Stimulated activated CD4-positive, alpha-beta T cell treated with anti-CD3 and anti-CD28 coated beads, TNF-alpha, amount 100 ng/mL, for 24 hours (primary cell): ENCODE data around the gene ITGB7.
A peak's percentile ranks its signal among the peaks of the same experiment; 100 is the strongest.

Experiments
- DNase-seq, 3 experiments: peaks; one replicate each; pipeline ENCODE4 v3.0.0-alpha.2; 2020; ENCODE audit warnings: low read depth in 3 of 3

Gene ITGB7

DNA sequence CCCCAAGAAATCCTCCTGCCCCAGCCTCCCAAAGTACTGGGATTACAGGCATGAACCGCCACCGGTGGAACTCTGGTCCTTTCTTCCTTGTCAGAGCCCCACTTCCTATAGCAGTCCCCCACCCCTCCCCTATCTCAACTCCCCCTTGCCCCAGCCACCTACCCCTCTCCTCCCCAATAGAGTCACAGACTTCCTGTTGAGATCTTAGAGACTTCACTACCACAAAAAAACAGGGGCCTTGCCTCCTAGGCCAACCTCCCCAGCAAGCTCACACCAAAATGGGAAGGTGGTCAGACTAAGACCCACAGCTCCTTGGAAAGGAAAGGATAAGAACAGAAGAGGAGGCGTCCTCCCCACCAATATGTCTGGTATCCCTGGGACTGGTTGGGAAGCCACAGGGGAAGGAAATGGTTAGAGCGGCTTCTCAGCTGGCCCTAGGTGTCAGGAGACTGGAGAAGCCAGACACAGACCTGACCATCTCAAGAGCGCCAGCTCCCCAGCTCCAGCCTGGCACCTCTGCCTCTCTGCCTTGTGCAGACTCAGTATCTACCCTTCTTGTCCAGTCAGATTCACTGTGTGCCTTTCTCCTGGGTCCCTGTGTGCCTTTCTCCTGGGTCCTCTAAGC, 8.5 kb downstream of the ITGB7 start:
- DNase-seq = no peak

DNA sequence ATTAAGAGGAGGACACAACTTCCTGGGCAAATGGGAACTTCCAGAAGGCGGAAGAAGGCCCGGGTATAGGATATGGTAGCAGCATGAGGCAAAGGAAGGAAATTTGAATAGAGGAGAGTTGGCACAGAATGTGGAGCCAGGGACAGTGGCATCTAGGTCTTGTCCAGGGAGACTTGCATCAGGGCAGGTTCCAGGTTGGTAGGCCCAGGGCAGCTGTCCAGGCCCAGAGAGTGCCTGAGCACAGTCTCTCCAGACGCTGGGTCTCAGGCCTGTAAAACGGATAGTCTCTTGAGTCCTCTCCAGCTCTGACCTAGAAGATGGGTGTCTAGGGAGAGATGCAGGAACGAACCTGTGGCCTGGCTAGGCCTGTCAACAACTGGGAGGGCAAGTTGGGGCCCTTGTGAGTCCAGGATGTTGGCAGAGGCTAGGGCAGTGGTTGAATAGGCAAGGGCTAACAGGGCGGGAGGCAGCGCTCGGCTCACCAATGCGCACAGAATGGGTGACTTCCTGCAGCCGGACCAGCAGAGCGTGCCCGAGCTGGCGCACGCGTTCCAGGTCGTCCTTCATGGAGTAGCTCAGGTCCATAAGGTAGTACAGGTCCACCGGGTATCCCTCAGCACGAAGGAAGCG, 9.9 kb downstream of the ITGB7 start:
- DNase-seq = no peak

DNA sequence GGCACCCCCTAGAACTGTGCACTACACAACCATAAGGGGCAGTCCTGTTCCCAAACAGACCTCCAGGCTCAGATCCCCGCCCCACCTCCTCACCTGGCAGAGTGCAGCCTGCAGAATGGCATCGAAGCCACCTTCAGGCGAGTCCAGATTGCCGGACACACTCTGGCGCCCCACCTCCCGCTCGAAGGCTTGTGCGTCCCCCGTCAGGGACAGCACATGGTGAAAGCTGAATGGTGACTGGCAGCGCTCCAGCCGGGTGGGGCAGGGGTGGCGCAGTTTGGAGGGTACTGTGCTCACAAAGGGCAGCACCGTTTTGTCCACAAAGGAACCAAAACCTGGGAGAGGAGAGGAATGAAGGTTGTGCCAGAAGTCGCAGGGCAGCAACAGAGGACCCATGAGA, 10.6 kb downstream of the ITGB7 start:
- DNase-seq = no peak

DNA sequence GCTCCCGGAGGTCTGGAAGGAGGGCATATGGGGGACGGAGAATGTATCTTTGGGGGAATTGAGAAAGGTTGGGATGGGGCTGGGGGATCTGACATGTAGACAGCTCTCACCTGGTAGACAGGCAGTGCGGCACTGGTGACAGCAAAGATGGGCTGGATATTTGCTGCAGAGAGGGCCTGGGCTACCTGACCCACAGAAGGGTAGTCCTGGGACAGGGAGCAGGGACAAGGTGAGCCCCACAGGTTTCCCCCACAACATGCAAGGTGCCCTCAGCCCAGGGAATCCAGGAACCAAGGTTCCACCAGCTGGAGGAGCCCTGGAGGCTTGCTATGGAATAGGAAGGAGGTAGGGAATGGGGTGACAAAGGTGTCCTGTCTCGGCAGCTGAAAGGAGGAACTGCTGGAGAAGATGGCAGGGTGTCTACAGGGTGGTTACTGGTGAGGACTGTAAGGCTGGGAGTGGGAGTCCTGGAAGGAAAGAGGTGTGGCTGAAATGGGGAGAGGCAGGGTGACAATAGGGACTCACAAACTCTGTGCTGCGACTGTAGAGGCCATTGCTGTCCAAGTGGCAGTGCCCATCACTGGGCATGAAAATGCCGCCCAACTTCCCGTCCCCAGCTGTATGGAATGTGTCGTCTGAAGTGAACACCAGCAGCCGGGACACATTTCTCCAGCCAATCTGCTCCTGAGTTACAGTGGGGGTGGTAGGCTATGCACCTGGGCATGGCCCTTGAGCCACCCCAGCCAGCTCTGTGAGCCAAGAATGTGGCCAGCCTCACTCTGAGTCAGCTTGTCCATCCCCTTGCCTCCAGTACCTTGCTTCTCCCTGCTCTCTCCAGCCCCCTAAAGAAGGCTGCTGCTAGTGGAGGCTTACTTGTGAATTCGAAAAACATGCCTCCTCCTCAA, 11.3 kb downstream of the ITGB7 start:
- DNase-seq = no peak

DNA sequence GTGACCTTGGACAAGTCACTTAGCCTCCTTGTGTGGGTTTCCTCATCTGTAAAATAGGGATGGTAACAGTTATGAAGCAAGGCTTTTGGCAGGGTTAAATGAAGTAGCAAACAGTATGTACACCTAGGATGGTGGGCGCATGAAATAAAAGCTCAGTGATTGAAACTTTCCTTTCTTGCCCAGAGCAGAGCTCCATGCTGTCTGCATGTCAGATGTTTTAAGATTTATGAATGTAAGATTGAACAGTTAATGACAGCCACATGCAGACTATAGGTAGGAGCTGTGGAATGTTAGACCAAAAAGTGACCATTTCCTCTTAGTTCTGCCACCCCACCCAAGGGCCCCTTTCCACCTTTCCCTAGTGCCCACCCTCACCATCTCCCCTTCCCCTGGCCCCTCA, 12.1 kb downstream of the ITGB7 start:
- no peak for DNase-seq

DNA sequence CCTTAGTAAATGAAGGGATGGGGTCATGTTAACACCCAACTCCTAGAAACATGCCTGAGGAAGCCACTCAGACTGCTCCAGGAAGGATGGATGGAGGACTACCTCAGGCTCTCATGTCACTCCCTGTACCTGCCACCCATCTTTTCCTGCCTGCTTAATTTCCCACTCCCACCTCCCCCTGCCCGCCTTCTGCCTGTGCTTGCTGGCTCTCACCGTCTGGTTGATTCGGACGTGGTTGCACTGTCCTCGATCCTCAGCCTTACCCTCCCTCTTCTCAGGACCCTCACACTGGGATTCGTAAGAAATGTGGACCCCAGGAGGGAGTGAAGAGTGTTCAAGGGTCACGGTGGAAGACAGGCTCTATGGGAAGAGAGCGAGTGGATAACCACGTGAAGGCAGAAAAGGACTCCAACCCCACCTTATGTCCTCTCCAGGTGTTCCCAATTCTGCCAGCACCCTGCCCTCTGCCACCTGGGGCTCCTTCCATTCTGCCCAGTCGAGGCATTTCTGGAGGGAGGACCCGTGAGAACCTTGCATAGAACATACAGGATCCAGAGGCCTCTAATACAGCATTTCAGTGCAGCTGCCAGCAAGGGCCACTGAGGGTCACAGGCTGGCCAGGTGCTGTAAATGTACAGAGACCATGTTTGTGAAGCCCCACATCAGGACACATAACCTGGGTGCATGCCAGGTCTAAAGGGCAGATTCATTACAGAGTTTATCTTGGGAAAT, 12.9 kb downstream of the ITGB7 start:
- no peak for DNase-seq

DNA sequence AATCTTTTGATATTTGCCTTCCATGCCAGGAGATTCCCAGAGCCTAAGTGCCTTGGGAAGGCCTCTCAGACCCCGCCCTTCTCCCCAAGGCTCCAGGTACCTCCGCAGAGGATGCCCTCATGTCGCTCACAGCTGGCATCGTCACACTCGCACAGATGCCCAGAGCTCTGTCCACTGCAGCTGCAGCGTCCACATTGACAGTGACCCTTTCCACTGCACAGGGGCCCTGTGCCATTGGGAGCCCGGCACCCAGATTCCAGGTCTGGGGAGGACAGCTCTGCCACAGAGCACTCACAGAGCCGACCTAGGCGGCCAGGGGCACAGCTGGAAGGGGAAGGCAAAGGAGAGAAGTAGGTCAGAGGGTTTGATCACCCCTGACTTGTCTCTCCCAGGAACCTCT, 14.0 kb downstream of the ITGB7 start:
- no peak for DNase-seq

DNA sequence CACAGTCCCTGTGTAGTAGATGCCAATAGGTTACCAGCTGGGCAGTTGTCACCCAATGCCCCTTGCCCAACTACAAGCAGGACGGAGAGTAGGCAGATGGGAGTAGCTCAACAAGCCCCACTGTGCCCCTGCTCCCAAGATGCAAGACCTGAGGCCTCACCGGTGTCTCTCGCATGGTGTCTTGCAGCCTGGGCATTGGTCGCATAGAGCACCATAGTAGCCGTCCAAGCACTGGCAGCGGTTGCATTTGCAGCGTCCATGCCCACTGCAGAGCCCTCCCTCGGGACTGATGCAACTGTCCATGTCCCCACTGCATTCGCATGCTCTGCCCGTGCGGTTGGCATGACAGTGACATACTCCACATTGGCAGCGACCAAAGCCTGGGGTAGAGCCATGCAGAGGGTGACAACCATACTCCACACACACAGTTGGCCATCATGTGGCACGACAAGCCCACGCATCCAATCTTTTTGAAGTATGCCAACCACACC, 14.5 kb downstream of the ITGB7 start:
- no peak for DNase-seq

DNA sequence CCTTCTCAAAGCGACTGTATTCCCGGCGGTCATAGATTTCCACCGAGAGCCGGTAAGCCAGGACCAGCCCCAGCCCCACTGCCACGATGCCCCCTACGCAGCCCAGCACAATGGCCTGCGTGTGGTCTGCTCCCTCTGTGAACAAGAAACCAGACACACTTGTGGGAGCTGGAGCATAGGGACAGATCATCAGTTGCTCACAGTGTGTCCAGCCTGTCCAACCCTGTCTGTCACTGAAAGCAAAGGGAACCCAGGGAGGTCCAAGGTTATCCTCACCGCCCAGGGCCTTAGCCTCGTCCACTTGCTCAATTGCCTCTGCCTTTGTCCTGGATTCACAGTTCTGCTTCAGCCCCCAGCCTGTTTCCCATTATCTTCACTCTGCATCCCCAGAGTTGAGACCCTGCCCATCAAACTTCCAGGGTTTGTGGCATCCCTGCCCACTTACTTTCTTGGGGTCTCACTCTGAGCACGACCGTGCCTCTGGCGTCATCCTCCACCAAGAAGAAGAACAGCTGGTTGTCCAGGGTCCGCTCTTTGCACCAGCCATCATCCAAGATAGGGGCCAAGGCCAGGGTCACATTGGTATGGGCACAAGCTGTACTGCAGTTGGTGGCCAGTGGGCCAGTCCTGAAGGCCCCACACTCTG, 15.0 kb downstream of the ITGB7 start:
- DNase-seq = no peak

DNA sequence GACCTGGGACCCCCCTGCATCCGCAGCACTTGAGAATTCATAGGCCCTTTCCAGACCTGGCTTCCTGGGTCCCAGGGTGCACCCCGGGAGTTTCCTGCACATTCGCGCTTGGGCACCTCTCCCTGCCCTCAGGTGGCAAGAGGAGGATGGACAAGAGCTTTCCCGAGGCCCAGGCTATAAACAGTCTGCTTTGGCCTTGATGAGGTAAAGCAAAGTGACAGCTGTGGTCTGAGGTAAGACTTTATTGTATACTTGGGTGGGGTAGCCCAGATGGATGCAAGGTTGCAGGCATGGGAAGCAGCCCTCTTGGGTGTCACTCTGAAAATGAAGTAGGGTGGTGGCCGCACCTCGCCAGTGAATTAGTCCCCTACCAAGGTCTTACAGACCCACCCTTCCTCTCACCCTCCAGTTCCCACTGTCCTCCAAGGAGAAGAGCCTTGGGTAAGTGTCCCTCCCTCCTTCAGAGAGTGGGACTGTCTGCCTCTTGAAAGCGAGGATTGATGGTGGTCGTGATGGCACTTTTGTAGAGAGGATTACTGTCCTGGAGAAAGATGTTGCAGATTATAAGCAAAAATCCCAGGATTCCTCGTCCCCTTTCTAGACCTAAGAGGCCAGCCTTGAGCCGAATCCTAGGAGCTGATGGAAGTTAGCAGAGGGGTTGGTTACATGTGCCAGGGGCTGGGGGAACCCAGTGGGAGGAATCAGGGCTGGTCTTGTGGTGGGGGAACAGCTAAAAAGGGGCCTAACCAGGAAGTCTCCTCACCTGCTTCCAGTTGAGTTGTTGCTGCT, 15.8 kb downstream of the ITGB7 start:
- DNase-seq = no peak

DNA sequence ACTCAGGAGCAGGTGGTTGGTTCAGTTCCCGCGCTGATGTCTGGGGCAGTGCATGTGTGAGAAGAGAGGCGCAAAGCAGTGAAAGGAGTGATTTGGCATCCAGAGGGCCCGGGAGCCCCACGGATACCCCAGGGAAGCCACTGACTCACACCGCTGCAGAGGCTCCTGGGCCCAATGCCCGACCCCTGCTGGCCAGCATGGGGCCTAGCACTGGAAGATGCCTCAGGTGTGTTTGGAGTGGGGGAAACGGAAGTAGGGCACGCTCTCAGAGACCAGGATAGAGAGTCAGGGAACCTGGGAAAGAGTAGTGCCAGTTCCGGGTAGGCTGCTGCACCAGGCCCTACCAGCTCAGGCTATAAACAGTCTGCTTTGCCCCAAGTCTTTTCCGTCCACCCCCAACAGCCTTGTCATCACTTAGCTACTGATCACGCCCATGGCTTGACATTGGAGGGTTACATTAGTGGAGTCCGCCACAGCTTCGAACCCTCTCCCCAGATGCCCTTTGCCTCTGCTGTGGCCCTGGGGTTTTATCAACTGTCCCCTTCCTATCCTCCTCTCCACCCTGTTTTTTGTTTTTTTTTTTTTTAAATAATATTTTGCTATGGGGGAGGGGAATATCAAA, 16.8 kb downstream of the ITGB7 start:
- DNase-seq = peak in 2 of 3 experiments; percentile 31 to 45

DNA sequence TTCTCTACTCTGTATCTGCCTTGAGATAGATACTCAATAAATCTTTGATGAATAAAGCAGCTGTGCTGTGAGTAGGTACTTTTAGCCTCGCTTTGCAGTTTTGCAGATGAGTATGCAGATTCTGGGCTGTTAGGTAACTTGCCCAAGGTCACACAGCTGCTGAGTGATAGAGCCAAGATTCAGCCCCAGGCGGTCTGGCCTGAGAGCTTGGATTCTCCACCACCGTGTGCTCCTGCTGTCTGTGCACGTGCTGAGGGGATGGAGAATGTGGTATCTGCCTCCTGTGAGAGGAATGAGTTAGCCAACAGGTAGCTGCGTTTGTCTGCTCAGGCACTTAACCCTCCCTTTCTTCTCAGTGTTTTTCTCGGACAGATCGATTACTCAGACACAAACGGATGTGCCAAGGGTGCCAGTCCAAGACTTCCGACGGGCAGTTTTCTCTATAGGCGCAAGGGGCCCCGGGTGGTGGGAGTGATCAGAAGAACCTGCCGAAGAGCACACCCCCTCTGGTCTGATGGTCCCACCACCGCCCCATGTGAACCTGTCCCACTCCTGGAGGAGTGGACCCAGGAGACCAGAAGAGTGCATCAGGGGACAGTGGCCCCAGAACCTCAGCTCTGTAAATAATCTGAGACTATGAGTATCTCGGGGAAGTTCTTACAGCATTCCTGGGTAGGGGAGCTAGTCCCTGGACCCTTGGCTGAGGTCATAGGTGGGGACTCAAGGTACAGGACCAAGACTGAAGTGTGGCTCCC, 19.7 kb downstream of the ITGB7 start:
- DNase-seq = no peak

DNA sequence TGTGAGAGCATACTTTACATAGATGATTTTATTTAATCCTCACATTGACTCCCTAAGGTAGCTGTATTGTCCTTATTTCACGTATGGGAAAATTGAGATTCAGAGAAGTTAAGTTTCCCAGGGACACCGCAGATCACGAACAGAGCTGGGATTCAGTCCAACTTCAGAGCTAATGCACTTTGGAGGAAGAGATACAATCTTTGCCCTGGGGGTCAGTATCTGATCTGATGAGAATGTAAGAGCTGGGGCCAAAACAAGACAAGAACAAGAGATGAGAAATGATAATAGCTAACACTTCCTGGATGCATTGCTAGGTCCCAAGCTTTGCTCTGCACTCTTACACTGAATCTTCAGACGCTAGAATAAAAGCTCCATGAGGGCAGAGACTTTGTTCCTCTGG, 20.3 kb downstream of the ITGB7 start:
- DNase-seq = no peak

DNA sequence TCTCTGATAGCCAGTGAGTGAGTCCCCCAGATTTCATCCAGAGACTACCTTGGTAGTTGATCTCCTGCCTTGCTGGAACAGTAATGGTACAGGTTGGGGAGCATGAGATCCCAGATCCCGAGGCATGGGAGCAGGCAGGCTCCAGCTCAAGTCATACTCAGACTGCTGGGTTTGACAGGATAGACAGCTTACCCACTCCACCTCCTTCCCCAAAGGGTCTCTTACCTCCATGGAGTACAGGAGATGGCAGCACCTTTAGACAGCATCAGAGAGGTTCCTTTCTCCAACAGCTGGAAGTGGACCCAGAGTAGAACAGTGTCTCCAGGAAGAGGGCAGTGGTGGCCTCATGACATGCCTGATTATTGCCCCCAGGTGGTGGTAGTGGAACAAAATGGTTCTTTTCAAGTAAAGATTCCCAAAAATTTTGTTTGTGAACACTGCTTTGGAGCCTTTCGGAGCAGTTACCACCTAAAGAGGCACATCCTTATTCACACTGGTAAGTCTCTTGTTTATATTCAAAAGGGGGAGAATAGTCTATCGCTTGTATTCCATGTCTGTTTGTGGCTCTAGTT, 21.4 kb downstream of the ITGB7 start:
- no peak for DNase-seq

DNA sequence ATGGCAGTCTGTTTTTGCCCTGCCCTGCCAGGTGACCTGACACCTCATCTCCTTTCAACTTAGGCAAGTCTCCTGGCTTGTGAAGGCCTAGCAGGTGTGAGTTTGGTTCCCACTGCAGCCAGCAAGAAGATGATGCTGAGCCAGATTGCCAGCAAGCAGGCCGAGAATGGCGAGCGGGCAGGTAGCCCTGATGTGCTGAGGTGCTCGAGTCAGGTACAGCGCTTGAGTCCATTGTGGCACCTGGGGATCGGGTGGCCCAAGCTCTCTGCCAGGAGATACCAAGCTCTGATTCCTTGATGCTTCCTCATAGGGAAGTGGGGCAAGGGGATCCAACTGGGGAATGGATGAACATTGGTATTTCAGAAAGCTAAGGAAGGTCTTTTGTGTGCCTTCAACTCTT, 22.2 kb downstream of the ITGB7 start:
- DNase-seq = no peak

DNA sequence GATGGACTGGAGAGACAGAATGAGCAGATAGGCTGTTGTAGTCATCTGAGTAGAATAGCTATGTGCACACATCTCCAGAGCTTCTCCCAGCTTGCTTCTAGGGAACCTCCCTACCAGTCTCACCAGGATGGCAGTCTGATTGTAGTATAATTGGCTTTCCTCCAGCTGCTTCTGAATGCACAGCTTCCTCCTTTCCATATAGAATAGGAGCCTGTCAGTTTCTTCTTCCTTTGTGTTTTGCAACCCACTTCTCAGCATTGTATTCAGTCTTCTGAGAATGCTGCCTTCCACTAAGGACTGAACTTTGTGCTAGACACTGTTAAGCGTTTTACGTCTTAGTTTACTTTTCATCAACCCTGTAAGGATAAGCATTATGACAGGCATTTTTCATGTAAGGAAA, 24.1 kb downstream of the ITGB7 start:
- DNase-seq = no peak

DNA sequence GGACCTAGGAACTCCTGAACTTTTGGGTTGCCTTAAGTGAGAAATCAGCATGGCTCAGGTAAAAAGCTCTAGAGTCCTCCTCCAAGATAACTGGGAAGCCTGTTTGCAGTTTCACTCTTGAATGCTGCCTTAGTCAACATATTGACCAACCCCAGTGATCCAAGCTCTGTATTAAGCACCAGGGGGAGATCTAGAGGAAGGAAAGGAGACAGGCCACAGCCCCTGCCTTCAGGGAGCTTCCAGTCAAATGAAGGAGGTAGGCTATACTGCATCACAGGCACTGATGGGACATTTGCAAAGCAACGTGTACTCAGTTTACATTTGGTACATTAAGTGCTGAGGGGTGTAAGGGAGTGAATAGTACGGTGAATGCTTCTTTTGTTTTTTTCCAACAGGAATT, 25.1 kb downstream of the ITGB7 start:
- no peak for DNase-seq

DNA sequence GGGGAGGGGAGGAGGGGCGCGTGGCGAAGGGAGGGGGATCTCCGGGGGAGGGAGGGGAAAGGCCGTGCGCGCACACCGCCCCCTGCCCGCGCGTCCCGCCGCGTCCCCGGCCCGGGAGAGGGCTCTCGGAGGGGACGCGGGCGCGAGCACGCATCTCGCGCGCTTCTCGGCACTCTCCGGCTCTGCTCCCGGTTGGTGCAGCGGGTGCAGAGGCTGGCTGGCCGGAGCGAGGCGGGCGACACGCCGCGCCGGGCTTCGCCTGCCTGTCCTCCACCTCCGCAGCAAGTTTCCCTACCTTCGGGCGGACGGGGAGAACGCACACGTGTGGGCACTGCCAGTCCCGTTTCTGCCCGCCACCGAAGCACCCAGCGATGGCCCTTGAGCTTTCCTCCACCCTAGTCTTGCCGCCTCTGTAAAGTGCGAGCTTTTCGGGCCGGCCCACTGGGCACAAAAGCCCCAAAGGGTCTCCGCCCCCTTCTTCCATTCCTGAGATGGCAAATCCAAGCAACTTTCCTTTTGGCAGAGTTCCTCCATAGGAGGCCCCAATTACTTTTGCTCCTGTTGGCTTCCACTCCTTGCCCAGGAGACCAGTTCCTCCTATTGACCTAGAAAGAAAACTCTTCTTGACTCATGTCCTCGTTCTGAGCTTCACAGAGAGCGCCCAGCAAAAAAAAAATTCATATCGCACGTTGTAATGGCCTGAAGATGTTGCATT, 26.0 kb downstream of the ITGB7 start:
- DNase-seq = peak; percentile 51 to 82 (median 54)
